CD4-positive, alpha-beta T cell treated with Interleukin-1 beta for 1 hour (primary cell): Measurements from ENCODE around the gene ZNF140.

ENCODE experiments used
- DNase-seq, 2 donors: peaks; one replicate each; pipeline ENCODE4 v3.0.0-alpha.2; 2020 to 2022

The ZNF140 gene

DNA sequence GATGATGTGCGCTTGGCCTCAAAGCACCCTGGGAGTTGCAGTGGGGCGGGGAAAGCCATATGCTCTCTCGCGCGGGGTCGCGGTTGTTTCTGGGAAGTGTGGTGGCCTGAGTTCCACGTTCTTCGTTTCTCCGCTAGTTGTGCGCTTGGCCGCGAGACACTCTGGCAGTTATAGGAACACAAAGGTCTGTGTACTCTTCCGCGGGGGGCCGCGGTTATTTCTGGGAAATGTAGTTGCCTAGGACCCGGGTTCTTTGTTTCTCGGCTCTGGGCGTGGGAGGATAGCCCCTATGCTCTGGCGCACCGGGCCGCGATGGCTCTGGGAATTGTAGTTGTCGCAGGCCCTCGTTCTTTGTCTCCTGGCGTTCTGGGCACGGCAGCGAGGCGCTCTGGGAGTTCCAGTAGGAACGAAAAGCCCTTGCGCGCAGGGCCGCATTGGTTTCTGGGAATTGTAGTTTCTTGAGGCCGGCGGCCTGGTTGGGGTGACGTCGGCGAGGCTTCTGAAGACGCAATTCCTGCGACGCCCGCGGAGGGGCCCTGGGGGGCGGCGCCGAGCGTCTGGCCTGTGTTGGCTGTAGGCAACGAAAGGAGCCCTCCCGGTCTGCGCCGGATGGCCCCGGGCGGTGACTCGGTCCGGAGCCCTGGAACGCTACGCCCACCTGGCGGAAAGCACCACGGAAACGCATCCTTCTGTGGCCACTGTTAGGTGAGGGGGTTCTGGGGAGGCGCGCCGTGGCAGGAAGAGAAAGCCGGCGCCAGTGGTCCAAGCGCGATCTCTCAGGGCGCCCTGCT is at the start of gene ZNF140:
Gene ZNF140 (plus strand): TSS at position 556 of the 791 bp plus-strand sequence. CDS start 398 bp downstream, outside the sequence.
- DNase-seq: peak; percentile 97

GRCh38 chr12:133037207-133038005 is 43.3 kb upstream of the ZNF140 start, which contains the start of gene ZNF84:
Gene ZNF84, plus strand, starts transcription at chr12:133037509. Its CDS starts 3,959 bp downstream, at chr12:133041468.
- DNase-seq: peak; percentile 97 to 99

GRCh38 chr12:133038118-133038709 is 42.5 kb upstream of the ZNF140 start:
- no peak for DNase-seq

- no peak for DNase-seq
These were observed 34.0 kb upstream of the ZNF140 start for GRCh38 chr12:133046698-133047097.

DNA sequence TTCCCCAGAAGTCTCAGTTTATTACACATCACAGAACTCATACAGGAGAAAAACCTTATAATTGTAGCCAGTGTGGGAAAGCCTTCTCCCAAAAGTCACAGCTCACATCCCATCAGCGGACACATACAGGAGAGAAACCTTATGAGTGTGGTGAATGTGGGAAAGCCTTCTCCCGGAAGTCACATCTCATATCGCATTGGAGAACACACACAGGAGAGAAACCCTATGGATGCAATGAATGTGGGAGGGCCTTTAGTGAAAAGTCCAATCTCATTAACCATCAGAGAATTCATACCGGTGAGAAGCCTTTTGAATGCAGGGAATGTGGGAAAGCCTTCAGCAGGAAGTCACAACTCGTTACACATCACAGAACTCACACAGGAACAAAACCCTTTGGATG is 23.3 kb upstream of the ZNF140 start:
- no peak for DNase-seq

DNA sequence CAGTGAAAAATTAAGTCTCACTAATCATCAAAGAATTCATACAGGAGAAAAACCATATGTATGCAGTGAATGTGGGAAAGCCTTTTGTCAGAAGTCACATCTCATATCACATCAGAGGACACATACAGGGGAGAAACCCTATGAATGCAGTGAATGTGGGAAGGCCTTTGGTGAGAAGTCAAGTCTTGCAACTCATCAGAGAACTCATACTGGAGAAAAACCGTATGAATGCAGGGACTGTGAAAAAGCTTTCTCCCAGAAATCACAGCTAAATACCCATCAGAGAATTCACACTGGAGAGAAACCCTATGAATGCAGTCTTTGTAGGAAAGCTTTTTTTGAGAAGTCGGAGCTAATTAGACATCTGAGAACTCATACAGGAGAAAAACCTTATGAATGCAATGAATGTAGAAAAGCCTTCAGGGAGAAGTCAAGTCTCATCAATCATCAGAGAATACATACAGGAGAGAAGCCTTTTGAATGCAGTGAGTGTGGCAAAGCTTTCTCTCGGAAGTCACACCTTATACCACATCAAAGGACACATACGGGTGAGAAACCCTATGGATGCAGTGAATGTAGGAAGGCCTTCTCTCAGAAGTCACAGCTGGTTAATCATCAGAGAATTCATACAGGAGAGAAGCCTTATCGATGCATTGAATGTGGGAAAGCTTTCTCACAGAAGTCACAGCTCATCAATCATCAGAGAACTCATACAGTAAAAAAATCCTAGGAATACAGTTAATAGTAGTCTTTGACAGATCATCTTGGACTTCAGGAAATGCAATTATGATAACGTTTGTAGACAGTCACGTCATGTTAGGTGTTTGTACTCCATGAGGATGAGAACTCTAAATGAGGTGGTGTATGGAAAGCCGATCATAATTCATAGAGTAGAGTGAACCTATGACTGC is 22.3 kb upstream of the ZNF140 start:
- DNase-seq: no peak

GRCh38 chr12:133061954-133062353 is 18.8 kb upstream of the ZNF140 start:
- no peak for DNase-seq

DNA sequence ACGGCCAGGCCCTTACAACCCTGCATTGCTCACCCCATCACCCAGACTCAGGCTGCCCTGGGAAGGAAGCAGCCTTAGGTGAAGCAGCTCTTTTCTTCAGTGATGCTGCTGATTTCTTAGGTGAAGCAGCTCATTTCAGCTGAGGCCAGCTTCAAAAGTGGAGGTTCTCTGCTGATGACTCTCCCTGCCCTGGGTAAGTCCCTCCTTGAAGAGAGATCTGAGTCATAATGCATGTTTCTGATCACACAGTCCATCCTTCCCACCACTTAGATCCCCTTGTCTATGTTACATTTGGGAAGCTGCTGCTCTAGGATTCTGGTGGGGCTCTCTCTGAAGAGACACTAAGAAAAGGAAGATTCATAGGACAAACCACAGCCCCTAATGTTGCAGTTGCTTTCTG is 17.2 kb upstream of the ZNF140 start:
- DNase-seq: no peak

- DNase-seq: no peak
These were observed 6.9 kb upstream of the ZNF140 start for GRCh38 chr12:133073836-133074235.

DNA sequence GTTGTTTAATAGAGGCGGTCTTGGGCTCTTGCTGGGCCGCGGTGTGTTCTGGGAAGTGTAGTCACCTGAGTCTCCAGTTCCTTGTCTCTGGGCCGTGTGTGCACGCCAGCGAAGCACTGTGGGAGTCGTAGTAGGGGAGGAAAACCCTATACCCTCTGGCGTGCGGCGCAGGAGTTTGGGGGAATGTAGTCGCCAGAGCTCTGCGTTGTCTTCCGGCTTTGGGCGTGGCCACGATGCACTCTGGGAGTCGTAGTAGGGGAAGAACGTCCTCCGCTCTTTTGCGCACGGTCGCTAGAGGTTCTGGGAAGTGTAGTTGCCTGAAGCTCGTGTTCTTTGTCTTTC is 726 bp upstream of the ZNF140 start:
- DNase-seq: peak; percentile 98 to 99

- DNase-seq: no peak
These were observed 547 bp downstream of the ZNF140 start for GRCh38 chr12:133081159-133081780.

- no peak for DNase-seq
These were observed 2.6 kb downstream of the ZNF140 start for GRCh38 chr12:133083345-133083744.

DNA sequence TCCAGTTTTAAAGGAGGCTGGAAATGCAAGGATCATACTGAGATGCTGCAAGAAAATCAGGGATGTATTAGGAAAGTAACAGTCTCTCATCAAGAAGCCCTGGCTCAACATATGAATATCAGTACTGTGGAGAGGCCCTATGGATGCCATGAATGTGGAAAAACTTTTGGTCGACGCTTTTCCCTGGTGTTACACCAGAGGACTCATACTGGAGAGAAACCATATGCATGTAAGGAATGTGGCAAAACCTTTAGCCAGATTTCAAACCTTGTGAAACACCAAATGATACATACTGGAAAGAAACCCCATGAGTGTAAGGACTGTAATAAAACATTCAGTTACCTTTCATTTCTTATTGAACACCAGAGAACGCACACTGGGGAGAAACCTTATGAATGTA is 24.9 kb downstream of the ZNF140 start:
- DNase-seq: no peak

- no peak for DNase-seq
These were observed 25.5 kb downstream of the ZNF140 start for GRCh38 chr12:133106253-133106652.

DNA sequence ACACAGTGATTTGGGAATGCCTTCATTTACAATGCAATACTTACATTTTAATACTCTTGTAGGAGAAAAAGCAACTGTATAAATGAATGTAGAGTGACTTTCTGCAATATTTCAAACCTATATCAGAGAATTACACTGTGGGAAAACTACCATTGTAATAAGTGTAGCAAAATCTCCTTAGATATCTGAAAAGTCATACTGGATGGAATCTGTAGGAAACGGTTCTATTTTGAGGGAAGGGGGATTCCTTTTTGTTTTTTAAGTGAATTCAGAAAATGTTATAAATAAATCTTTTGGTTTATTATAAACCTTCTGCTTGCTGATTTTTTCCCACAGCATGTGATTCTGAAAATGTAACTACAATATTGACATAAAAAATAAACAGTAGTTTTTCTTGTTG is 26.4 kb downstream of the ZNF140 start:
- DNase-seq: no peak

GRCh38 chr12:133108150-133108549 is 27.4 kb downstream of the ZNF140 start:
- no peak for DNase-seq

- no peak for DNase-seq
These were observed 39.9 kb downstream of the ZNF140 start for GRCh38 chr12:133120385-133121191.

- DNase-seq: no peak
These were observed 44.0 kb downstream of the ZNF140 start for GRCh38 chr12:133124674-133125073.

- no peak for DNase-seq
These were observed 48.8 kb downstream of the ZNF140 start for GRCh38 chr12:133129368-133130037.

DNA sequence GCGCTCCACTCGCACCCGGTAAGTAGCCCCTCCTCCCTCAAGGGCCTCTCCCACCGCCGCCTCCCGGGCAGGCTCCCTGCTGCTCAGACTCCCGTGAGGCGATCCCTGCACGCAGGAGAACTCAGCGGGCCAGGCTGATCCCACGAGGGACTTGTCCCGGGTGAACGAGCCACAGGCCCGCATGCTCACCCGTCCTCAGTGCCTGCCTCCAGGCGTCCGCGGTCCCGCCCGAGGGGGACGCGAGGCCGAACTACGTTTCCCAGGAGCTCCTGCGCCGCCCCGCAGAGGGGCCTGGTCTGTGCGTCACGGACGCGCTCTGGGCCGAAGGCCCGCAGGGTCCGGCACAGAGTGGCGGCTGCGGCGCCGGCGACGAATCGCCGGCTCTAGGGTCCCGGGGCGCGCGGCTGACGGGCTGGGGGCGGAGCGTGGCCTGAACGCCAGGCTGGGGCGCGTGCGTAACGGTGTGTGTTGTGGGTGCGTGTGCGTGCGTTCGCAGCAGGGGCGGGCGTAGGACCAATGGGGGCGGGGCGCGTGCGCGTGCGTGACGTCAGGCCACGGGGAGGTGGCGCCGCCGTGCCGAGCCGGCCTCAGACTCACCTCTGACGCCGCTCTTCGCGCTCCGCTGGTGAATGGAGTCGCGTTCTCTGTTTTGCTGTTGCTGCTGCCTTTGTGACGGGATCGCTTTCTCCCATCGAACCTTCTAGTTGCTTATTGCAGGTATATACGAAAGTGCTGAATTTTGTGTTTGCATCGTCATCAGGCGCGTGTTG is 49.5 kb downstream of the ZNF140 start, which contains the start of the genes ZNF10 and ZNF891:
Gene ZNF10 (plus strand): TSS at position 590 of the 770 bp plus-strand sequence. CDS start 13,866 bp downstream, outside the sequence.
Gene ZNF891 (minus strand): TSS at position 237 of the 770 bp plus-strand sequence. CDS start 8,356 bp downstream, outside the sequence.
- DNase-seq: peak; percentile 96
